H1 (cell line): ENCODE measurements around the gene GLS. TPM values are rescaled to one million over a fixed set of nuclear protein-coding genes. Genes with fewer than 3 reads are reported as not detected.

Experiments
- CTCF ChIA-PET: fragments of 300-600 bp; sonication (Branson Sonifier 250); formaldehyde crosslinking; loops from one replicate; lab custom pipeline; 2021; ENCODE audit not compliant: partially characterized antibody; lab: Charles Lee
- POLR2A ChIA-PET: fragments of 300-600 bp; sonication (Branson Sonifier 250); formaldehyde crosslinking; loops from one replicate; lab custom pipeline; 2021; ENCODE audit warnings: inconsistent platforms; ENCODE audit not compliant: partially characterized antibody; lab: Charles Lee
- DNase-seq, 2 experiments: peaks; one replicate each; pipeline versions ENCODE4 v3.0.0 to v3.0.0-alpha.2; 2010 to 2022; ENCODE audit warnings: low spot score in 2 of 2, low read depth in 1 of 2, mixed read lengths in 1 of 2
- FAIRE-seq: peaks from 2 replicates; lab custom pipeline; 2011; peaks lifted over from hg19 to GRCh38; lab: Jason Lieb, UNC
- H2AFZ ChIP-seq: 2 replicates; pipeline ENCODE4 v1.8.1; 2012; ENCODE audit warnings: low read length, inconsistent platforms
- H2AK5ac ChIP-seq: 2 replicates; pipeline ENCODE4 v1.6.1; 2013; ENCODE audit warnings: low read depth, low read length
- H2BK120ac ChIP-seq: replicated peaks from 2 replicates; pipeline ENCODE3; 2013; ENCODE audit warnings: low read depth, low read length, inconsistent platforms
- H2BK12ac ChIP-seq: 2 replicates; pipeline ENCODE4 v1.6.1; 2013; ENCODE audit warnings: low read depth, low read length
- H2BK15ac ChIP-seq: 2 replicates; pipeline ENCODE4 v1.6.1; 2013; ENCODE audit warnings: low read length
- H2BK20ac ChIP-seq: 2 replicates; pipeline ENCODE4 v1.6.1; 2013; ENCODE audit warnings: low read length
- H2BK5ac ChIP-seq: 2 replicates; pipeline ENCODE4 v1.6.1; 2013; ENCODE audit warnings: low read depth, low read length
- H3K14ac ChIP-seq: 2 replicates; pipeline ENCODE4 v1.6.1; 2013; ENCODE audit warnings: inconsistent platforms; ENCODE audit not compliant: insufficient read length
- H3K18ac ChIP-seq: 2 replicates; pipeline ENCODE4 v1.6.1; 2013; ENCODE audit warnings: low read length; ENCODE audit errors: extremely low read depth
- H3K23ac ChIP-seq: 2 replicates; pipeline ENCODE4 v1.6.1; 2013; ENCODE audit warnings: inconsistent platforms; ENCODE audit not compliant: insufficient read length
- H3K23me2 ChIP-seq: 2 replicates; pipeline ENCODE4 v1.6.1; 2013; ENCODE audit warnings: low read depth, low read length
- H3K27ac ChIP-seq: 2 replicates; pipeline ENCODE4 v1.6.1; 2011; ENCODE audit warnings: low read depth, low read length, inconsistent platforms
- H3K27me3 ChIP-seq, 4 experiments: replicated peaks in 1 of 4; 1 replicate in 1 of 4; 2 replicates in 3 of 4; pipeline versions ENCODE4 v1.6.1 to v1.8.1; 2011 to 2013; ENCODE audit warnings: low read length in 3 of 4, mild to moderate bottlenecking in 3 of 4, inconsistent platforms in 2 of 4, mixed read lengths in 2 of 4, moderate library complexity in 1 of 4; ENCODE audit not compliant: control insufficient read depth in 3 of 4, insufficient read depth in 3 of 4; ENCODE audit errors: extremely low read depth in 1 of 4
- H3K36me3 ChIP-seq, 4 experiments: 2 replicates each; pipeline versions ENCODE4 v1.6.1 to v1.8.1; 2011 to 2013; ENCODE audit warnings: mild to moderate bottlenecking in 4 of 4, low read length in 3 of 4, moderate library complexity in 2 of 4, control low read depth in 1 of 4, inconsistent platforms in 1 of 4; ENCODE audit not compliant: insufficient read depth in 4 of 4, control insufficient read depth in 2 of 4
- H3K4ac ChIP-seq: replicated peaks from 2 replicates; pipeline ENCODE3; 2013; ENCODE audit warnings: low read length, low read depth, mixed read lengths, inconsistent platforms; ENCODE audit not compliant: insufficient read length
- H3K4me1 ChIP-seq, 4 experiments: replicated peaks in 1 of 4; 1 replicate in 1 of 4; 2 replicates in 3 of 4; pipeline versions ENCODE4 v1.6.1 to v1.8.1; 2011 to 2013; ENCODE audit warnings: low read length in 3 of 4, inconsistent platforms in 2 of 4, mixed read lengths in 1 of 4; ENCODE audit not compliant: insufficient read depth in 4 of 4, control insufficient read depth in 3 of 4
- H3K4me2 ChIP-seq, 2 experiments: 2 replicates each; pipeline versions ENCODE4 v1.6.1 to v1.8.1; 2011 to 2013; ENCODE audit warnings: low read depth in 2 of 2, low read length in 2 of 2, control low read depth in 1 of 2, inconsistent platforms in 1 of 2, mild to moderate bottlenecking in 1 of 2; ENCODE audit not compliant: insufficient read depth in 1 of 2
- H3K4me3 ChIP-seq, 4 experiments: fragments of 200-600, 300-600 bp in 1 of 4; sonication (generic), shearing (Covaris generic), sonication (Bioruptor Twin) in 1 of 4; 2 replicates each; pipeline versions ENCODE4 v1.5.1 to v1.8.1; 2011 to 2016; ENCODE audit warnings: low read length in 4 of 4, low read depth in 3 of 4, control low read depth in 2 of 4, inconsistent platforms in 2 of 4, mild to moderate bottlenecking in 2 of 4, mixed read lengths in 1 of 4, moderate library complexity in 1 of 4; ENCODE audit not compliant: insufficient read depth in 2 of 4; ENCODE audit errors: extremely low read depth in 1 of 4
- H3K56ac ChIP-seq: replicated peaks from 2 replicates; pipeline ENCODE3; 2013; ENCODE audit warnings: low read depth, mild to moderate bottlenecking, mixed read lengths, low read length, inconsistent platforms; ENCODE audit not compliant: insufficient read length
- H3K79me1 ChIP-seq: 2 replicates; pipeline ENCODE4 v1.6.1; 2013; ENCODE audit warnings: low read depth, low read length, control low read depth
- H3K79me2 ChIP-seq, 2 experiments: 2 replicates each; pipeline versions ENCODE4 v1.6.1 to v1.8.1; 2012 to 2013; ENCODE audit warnings: low read length in 2 of 2, mild to moderate bottlenecking in 2 of 2, inconsistent platforms in 1 of 2; ENCODE audit not compliant: insufficient read depth in 2 of 2, control insufficient read depth in 1 of 2
- H3K9ac ChIP-seq, 4 experiments: replicated peaks in 1 of 4; 1 replicate in 1 of 4; 2 replicates in 3 of 4; pipeline versions ENCODE4 v1.6.1 to v1.8.1; 2011 to 2013; ENCODE audit warnings: low read depth in 3 of 4, low read length in 3 of 4, control low read depth in 2 of 4, mild to moderate bottlenecking in 2 of 4, moderate library complexity in 2 of 4, inconsistent platforms in 1 of 4; ENCODE audit errors: extremely low read depth in 1 of 4
- H3K9me3 ChIP-seq, 2 experiments: 2 replicates each; pipeline versions ENCODE4 v1.6.1 to v1.8.1; 2012 to 2013; ENCODE audit warnings: mild to moderate bottlenecking in 2 of 2, moderate library complexity in 2 of 2, control low read depth in 1 of 2, inconsistent platforms in 1 of 2, low read depth in 1 of 2, low read length in 1 of 2, mixed read lengths in 1 of 2; ENCODE audit not compliant: insufficient read depth in 2 of 2
- H4K20me1 ChIP-seq, 2 experiments: replicated peaks in 1 of 2; 2 replicates each; pipeline versions ENCODE3 to v1.8.1; 2011 to 2013; ENCODE audit warnings: inconsistent platforms in 2 of 2, low read length in 2 of 2, mild to moderate bottlenecking in 1 of 2; ENCODE audit not compliant: insufficient read depth in 2 of 2, control insufficient read depth in 1 of 2
- H4K5ac ChIP-seq: 2 replicates; pipeline ENCODE4 v1.6.1; 2013; ENCODE audit warnings: low read length, low read depth, mixed read lengths, inconsistent platforms; ENCODE audit not compliant: insufficient read length
- H4K8ac ChIP-seq: 2 replicates; pipeline ENCODE4 v1.8.0; 2013; ENCODE audit warnings: mild to moderate bottlenecking, moderate library complexity, low read length, inconsistent platforms; ENCODE audit not compliant: insufficient read depth; ENCODE audit errors: extremely low read depth
- H4K91ac ChIP-seq: replicated peaks from 2 replicates; pipeline ENCODE3; 2013; ENCODE audit warnings: low read length, mixed read lengths, inconsistent platforms; ENCODE audit not compliant: insufficient read length
- ATF3 ChIP-seq: IDR thresholded peaks from 2 replicates; pipeline ENCODE4 v1.6.1; 2011; ENCODE audit warnings: low read depth, mild to moderate bottlenecking, low read length; ENCODE audit not compliant: insufficient read depth
- CBX5 ChIP-seq: fragments of 300-800, 300-1000 bp; sonication (generic); IDR thresholded peaks from 2 replicates; pipeline ENCODE4 v1.7.1; 2016; ENCODE audit warnings: antibody characterized with exemption, low read length, low read depth
- CHD1 ChIP-seq: IDR thresholded peaks from 2 replicates; pipeline ENCODE4 v1.6.1; 2012; ENCODE audit warnings: low read depth, low read length, improper control_type of control experiment
- CREB1 ChIP-seq: IDR thresholded peaks from 2 replicates; pipeline ENCODE4 v1.6.1; 2012; ENCODE audit warnings: inconsistent platforms
- EGR1 ChIP-seq: IDR thresholded peaks from 2 replicates; pipeline ENCODE4 v1.6.1; 2011; ENCODE audit warnings: low read depth, low read length, borderline replicate concordance
- GTF2F1 ChIP-seq: IDR thresholded peaks from 2 replicates; pipeline ENCODE4 v1.6.1; 2012; ENCODE audit warnings: low read depth, low read length, improper control_type of control experiment, borderline replicate concordance
- NANOG ChIP-seq: IDR thresholded peaks from 2 replicates; pipeline ENCODE4 v1.6.1; 2011; ENCODE audit warnings: low read length, low read depth, mild to moderate bottlenecking, inconsistent platforms; ENCODE audit not compliant: insufficient read depth, poor library complexity, severe bottlenecking
- POLR2A ChIP-seq, 2 experiments: IDR thresholded peaks; 1 replicate in 1 of 2; 2 replicates in 1 of 2; pipeline ENCODE4 v1.6.1; 2011; ENCODE audit warnings: low read depth in 2 of 2, low read length in 2 of 2, mild to moderate bottlenecking in 2 of 2; ENCODE audit errors: control extremely low read depth in 1 of 2
- SP1 ChIP-seq: IDR thresholded peaks from 2 replicates; pipeline ENCODE4 v1.6.1; 2011; ENCODE audit warnings: low read depth, low read length
- TEAD4 ChIP-seq: IDR thresholded peaks from 2 replicates; pipeline ENCODE4 v1.6.1; 2012; ENCODE audit warnings: low read depth, low read length, inconsistent platforms, mixed read lengths
- YY1 ChIP-seq: IDR thresholded peaks from 2 replicates; pipeline ENCODE4 v1.6.1; 2011; ENCODE audit warnings: low read depth, mild to moderate bottlenecking, low read length
- WGBS, 2 experiments: shearing (Covaris generic) in 1 of 2; methylation state at CpG; one replicate each; pipeline versions ENCODE4 v1.1.6 to v1.1.7; 2013 to 2015; ENCODE audit warnings: low lambda C conversion rate in 2 of 2, mixed read lengths in 2 of 2, inconsistent platforms in 1 of 2, low coverage in 1 of 2, missing lambda C conversion rate in 1 of 2; ENCODE audit not compliant: insufficient replicate concordance in 2 of 2, insufficient coverage in 1 of 2, insufficient read length in 1 of 2; ENCODE audit errors: extremely low coverage in 1 of 2, missing lambda C conversion rate in 1 of 2; 5-methylcytosine and 5-hydroxymethylcytosine counted together
- polyA plus RNA-seq, 7 experiments: library from polyadenylated mRNA; depleted of rRNA in 3 of 7; stranded (reverse) in 5 of 7; unstranded in 2 of 7; fragments of >200 nt in 5 of 7; fragments of 200-250 nt in 2 of 7; gene quantifications; 1 replicate in 5 of 7; 2 replicates in 1 of 7; 4 replicates in 1 of 7; pipeline versions ENCODE4 v1.2.1 to v1.2.3, GENCODE V29; 2011 to 2013; ENCODE audit warnings: missing spikeins in 2 of 7, mixed read lengths in 2 of 7
- total RNA-seq: library from RNA; stranded (reverse); fragmentation: NEBNext Ultra II Directional; extraction: Animal tissue kit (Norgen Biotek cat#: 25700); gene quantifications from 2 replicates; pipeline ENCODE4 v1.2.1, GENCODE V29; 2021
- TF ChIP-seq, protein P1 (sequence below): IDR thresholded peaks from 2 replicates; pipeline ENCODE4 v1.6.1; 2012; ENCODE audit warnings: inconsistent platforms
- TF ChIP-seq, protein P2 (sequence below): IDR thresholded peaks from 2 replicates; pipeline ENCODE4 v1.6.1; 2012; ENCODE audit warnings: inconsistent platforms

GLS gene
- total and polyA plus RNA-seq, 2 of the 8 experiments (the other 6 are each of a cell fraction or from before 2014, with no cell fraction given): 15.7 to 89.8 TPM

DNA sequence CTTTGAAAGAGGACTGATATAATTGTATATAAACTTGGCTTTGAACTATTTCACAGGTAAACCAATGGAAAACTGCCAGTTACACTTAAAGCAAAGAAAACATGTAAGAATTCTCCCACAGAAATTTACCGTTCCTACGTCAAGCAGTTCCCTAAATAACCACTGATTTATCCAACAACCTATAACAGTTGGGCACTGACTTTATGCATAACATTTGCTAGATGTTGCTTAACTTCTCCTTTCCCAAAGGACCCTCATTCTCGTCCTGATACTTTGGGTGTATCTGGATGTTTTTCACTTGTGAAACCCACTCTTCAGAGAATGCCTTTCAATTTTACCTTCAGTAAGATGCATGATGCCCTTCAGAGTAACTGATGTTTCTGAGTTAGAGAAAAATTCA lies 89.5 kb downstream of the GLS start:
- DNase-seq (no peak), FAIRE-seq (no peak)
- H3K27me3 ChIP-seq: no peaks in the 10 kb centered on the region
- no peak overlapping the region for H2BK120ac ChIP-seq
- peaks cover 13 to 53% (median 47%) of the 10 kb centered on the region in 4 experiments for H3K36me3 ChIP-seq
- no peak overlapping the region for H4K5ac ChIP-seq
- no peaks in the 10 kb centered on the region for H3K79me1 ChIP-seq
- no peak overlapping the region for H3K4me3 ChIP-seq
- no peak overlapping the region for H3K14ac ChIP-seq
- H3K56ac ChIP-seq: no peak overlapping the region
- no peak overlapping the region for H4K91ac ChIP-seq
- no peak overlapping the region for H2AK5ac ChIP-seq
- no peak overlapping the region for H2BK20ac ChIP-seq
- no peak overlapping the region for H3K4me2 ChIP-seq
- ChIA-PET POLR2A (no interaction called here), CTCF (no interaction called here)
- H4K8ac ChIP-seq: no peak overlapping the region
- no peaks in the 10 kb centered on the region for H3K79me2 ChIP-seq
- TF ChIP-seq TEAD4 (no peak), EGR1 (no peak), CBX5 (no peak), GTF2F1 (no peak), NANOG (no peak), POLR2A (IDR thresholded peaks at IDR 0.05; ENCODE audit: control extremely low read depth in 1 of 2, low read depth in 2 of 2, low read length in 2 of 2) (no peak), CHD1 (no peak), ATF3 (no peak), CREB1 (no peak), SP1 (no peak), YY1 (no peak)
- TF ChIP-seq, protein P1, sequence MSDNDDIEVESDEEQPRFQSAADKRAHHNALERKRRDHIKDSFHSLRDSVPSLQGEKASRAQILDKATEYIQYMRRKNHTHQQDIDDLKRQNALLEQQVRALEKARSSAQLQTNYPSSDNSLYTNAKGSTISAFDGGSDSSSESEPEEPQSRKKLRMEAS: no peak
- TF ChIP-seq, protein P2, sequence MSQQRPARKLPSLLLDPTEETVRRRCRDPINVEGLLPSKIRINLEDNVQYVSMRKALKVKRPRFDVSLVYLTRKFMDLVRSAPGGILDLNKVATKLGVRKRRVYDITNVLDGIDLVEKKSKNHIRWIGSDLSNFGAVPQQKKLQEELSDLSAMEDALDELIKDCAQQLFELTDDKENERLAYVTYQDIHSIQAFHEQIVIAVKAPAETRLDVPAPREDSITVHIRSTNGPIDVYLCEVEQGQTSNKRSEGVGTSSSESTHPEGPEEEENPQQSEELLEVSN: no peak
- H3K23me2 ChIP-seq: no peaks in the 10 kb centered on the region
- no peak overlapping the region for H3K18ac ChIP-seq
- H4K20me1 ChIP-seq: no peaks in the 10 kb centered on the region
- H3K23ac ChIP-seq: no peak overlapping the region
- H3K9me3 ChIP-seq: no peaks in the 10 kb centered on the region
- H2BK12ac ChIP-seq: no peak overlapping the region
- no peak overlapping the region for H3K9ac ChIP-seq
- no peaks in the 10 kb centered on the region for H3K4me1 ChIP-seq
- no peak overlapping the region for H2BK5ac ChIP-seq
- no peak overlapping the region for H2BK15ac ChIP-seq
- H2AFZ ChIP-seq: no peak overlapping the region
- H3K27ac ChIP-seq: no peak overlapping the region
- 92% methylated on average over 3 of the region's 3 CpGs; no CpG with 5 or more reads in 1 of the 2 experiments for WGBS, 2 experiments
- no peak overlapping the region for H3K4ac ChIP-seq
